ENCODE results near the gene STUM.

Gene STUM

DNA sequence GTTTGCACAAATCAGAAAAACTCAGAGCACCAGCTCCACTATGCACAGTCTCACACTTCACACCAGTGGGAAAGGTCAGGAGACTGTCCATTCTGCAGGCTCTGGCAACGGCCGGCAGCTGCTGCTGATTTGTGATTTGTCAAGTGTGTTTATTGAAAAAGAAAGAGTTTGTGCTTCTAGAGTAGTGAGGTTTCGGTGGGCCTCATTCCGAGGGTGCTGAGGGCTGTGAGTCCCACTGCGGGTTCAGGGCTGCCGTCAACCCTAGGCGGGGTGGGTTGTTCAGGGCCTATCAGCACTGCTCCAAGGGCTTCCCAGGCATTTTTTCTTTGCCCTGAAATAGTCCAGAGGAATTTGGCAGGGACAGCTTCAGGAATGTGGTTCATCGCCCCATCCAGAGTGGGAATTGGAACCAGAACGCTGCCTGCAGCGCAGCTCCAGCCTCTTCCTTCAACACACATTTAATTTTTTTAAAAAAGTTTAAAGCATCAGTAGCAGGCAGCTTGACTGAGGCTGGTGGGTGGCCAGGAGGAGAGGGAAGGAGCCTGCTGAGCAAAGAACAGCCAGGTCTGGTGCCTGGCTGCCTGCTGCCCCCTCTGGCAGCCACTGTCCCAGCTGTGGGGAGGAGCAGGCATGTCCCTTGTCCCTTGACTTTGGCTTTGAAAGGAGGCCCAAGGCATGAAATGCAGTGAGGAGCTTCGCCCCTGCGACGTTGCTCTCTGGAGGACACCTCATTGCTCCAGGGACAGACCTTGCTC, 19.7 kb downstream of the STUM start:
- Histone ChIP-seq H4K20me1 (no peaks in the 10 kb centered on the region), H3K4me2 (no peak overlapping the region), H3K4me3 (no peak overlapping the region), H3K9ac (no peak overlapping the region), H3K36me3 (no peaks in the 10 kb centered on the region), H3K27ac (no peak overlapping the region), H3K27me3 (no peaks in the 10 kb centered on the region), H3K4me1 (peaks cover 21% of the 10 kb centered on the region), H3K9me3 (no peaks in the 10 kb centered on the region)
- no peak for TF ChIP-seq Cebpa-rat (IDR thresholded peaks at IDR 0.05)

DNA sequence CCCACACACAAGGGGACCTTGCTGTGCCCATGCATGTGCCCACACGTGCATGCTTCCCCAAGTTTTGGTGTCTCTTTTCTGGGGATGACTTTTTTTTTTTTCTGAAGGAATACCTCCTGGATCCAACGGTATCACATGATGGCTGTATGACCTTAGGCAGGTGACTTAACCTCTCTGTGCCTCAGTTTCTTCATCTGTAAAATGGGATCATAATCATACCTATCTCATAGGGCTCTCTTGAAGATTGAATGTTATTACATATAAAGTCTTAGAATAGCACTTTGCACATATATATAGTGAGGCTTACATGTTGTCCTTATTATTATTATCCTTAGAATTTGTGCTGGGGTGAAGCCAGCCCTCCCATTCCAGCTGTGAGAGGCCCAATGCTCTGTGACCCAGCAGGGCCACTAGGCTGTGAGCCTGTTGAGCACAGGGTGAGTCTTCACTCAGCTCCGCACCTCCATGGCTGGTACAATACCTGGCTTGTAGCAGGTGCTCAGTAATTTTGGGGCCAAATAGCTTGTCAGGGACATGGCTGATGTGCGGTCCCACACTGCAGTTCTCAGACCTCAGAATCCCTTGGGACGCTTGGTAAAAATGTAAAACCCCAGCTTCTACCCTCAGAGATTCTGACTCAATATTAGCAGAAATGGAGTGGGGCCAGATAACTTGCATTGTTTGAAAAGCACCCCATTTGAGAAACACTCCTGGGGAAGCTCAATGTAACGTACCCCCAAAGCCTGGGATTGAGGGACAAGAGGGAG, 20.6 kb downstream of the STUM start:
- H3K4me2 ChIP-seq: peak overlapping the region; percentile 67
- H4K20me1 ChIP-seq: no peaks in the 10 kb centered on the region
- no peak for TF ChIP-seq Cebpa-rat (IDR thresholded peaks at IDR 0.05)
- no peaks in the 10 kb centered on the region for H3K36me3 ChIP-seq
- H3K9me3 ChIP-seq: no peaks in the 10 kb centered on the region
- no peaks in the 10 kb centered on the region for H3K27me3 ChIP-seq
- H3K4me3 ChIP-seq: no peak overlapping the region
- no peak overlapping the region for H3K27ac ChIP-seq
- peaks cover 21% of the 10 kb centered on the region for H3K4me1 ChIP-seq
- no peak overlapping the region for H3K9ac ChIP-seq

DNA sequence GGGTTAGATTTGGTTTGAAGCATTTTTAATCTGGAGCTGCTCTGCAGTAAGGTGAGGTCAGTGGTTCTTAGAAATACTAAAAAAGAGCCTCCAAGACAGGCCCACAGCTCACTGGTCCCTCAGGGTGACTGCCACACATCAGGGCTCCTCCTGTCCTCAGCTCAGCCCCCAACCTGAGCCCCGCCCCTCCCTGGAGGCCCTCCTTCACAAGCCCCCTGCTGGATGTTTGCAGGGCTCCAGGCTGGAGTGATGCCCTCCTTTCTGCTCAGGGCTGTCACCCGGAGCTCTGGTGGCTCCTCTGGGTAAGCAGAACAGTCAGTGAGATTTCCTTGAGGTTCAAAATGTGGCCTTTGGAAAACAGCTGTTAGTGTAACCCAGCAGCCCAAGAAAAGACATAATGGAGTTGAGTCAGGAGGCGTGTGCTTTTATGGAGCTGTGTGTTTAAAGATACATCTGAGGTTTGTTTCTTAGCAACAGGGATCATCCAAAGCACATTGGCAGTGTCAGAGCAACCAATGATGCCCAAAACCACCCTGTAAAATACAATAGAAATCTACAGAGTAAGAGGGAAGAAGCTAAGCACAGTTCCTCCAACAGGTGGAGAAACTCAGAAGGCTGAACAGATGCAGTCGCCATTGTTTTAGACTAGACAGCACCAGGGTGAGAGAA, 21.4 kb downstream of the STUM start:
- H3K4me2 ChIP-seq: peak overlapping the region; percentile 67
- H3K27me3 ChIP-seq: no peaks in the 10 kb centered on the region
- no peaks in the 10 kb centered on the region for H3K36me3 ChIP-seq
- H3K27ac ChIP-seq: no peak overlapping the region
- TF ChIP-seq Cebpa-rat (IDR thresholded peaks at IDR 0.05): no peak
- no peaks in the 10 kb centered on the region for H4K20me1 ChIP-seq
- peaks cover 28% of the 10 kb centered on the region for H3K4me1 ChIP-seq
- H3K9me3 ChIP-seq: no peaks in the 10 kb centered on the region
- H3K9ac ChIP-seq: no peak overlapping the region
- no peak overlapping the region for H3K4me3 ChIP-seq

DNA sequence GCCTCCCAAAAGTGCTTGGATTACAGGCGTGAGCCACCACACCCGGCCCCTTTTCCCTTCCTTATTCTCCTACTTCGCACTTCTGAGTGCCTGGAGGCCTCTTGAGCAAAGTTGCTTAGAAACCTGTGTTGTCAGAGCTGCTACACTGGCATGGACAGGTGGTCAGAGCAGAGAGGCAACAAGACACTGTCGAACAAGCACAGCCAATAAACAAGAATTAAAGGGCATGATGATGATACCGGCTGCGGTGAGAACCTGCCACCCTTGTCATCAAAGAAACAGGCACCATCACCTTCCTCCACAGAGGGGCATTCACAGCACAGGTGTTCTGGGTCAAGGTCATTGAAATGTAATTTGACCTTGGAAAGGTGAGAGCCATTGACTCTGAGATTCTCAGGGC, 23.3 kb downstream of the STUM start:
- Histone ChIP-seq H3K4me1 (peaks cover 45% of the 10 kb centered on the region), H3K4me3 (no peak overlapping the region), H3K9me3 (no peaks in the 10 kb centered on the region), H3K9ac (no peak overlapping the region), H3K36me3 (no peaks in the 10 kb centered on the region), H3K27me3 (no peaks in the 10 kb centered on the region), H3K4me2 (no peak overlapping the region), H3K27ac (no peak overlapping the region), H4K20me1 (no peaks in the 10 kb centered on the region)
- no peak for TF ChIP-seq Cebpa-rat (IDR thresholded peaks at IDR 0.05)

DNA sequence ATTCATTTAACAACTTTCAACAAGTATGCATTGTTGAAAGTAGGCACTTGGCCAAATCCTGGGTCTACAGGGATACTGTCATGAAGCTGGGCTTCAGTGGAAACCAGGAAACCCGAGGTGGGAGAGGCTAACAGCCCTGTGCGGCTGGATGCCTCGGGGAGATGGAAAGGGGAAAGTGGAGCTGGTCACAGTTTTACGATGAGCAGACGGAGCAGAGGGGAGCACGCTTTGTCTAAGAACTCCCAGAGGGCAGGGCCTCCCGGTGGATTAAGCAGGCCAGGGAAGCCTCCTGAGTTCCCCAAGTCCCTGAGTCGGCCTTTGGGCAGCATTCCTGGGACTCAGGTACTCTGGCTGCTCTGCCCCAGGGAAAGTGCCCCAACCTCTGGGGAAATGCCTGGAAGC, 23.8 kb downstream of the STUM start:
- no peak for TF ChIP-seq Cebpa-rat (IDR thresholded peaks at IDR 0.05)
- no peak overlapping the region for H3K27ac ChIP-seq
- H3K9me3 ChIP-seq: no peaks in the 10 kb centered on the region
- H4K20me1 ChIP-seq: no peaks in the 10 kb centered on the region
- H3K27me3 ChIP-seq: no peaks in the 10 kb centered on the region
- no peak overlapping the region for H3K4me2 ChIP-seq
- H3K36me3 ChIP-seq: no peaks in the 10 kb centered on the region
- peaks cover 45% of the 10 kb centered on the region for H3K4me1 ChIP-seq
- H3K9ac ChIP-seq: no peak overlapping the region
- H3K4me3 ChIP-seq: no peak overlapping the region

DNA sequence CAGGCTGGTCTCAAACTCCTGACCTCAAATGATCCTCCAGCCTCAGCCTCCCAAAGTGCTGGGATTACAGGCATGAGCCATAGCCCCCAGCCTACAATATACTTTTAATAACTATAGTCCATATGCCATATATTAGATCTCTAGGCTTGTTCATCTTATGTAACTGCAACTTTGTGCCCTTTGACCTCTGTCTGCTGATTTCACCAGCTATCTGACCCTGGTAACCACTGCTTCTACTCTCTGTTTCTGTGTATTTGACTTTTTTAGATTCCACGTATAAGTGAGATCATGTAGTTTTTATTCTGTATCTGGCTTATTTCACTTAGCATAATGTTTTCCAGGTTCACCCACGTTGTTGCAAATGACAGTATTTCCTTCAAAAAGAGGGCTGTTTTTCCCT, 25.5 kb downstream of the STUM start:
- Histone ChIP-seq H3K36me3 (no peaks in the 10 kb centered on the region), H3K27me3 (no peaks in the 10 kb centered on the region), H4K20me1 (no peaks in the 10 kb centered on the region), H3K9me3 (no peaks in the 10 kb centered on the region), H3K9ac (no peak overlapping the region), H3K27ac (no peak overlapping the region), H3K4me3 (no peak overlapping the region), H3K4me2 (no peak overlapping the region), H3K4me1 (peaks cover 40% of the 10 kb centered on the region)
- no peak for TF ChIP-seq Cebpa-rat (IDR thresholded peaks at IDR 0.05)

DNA sequence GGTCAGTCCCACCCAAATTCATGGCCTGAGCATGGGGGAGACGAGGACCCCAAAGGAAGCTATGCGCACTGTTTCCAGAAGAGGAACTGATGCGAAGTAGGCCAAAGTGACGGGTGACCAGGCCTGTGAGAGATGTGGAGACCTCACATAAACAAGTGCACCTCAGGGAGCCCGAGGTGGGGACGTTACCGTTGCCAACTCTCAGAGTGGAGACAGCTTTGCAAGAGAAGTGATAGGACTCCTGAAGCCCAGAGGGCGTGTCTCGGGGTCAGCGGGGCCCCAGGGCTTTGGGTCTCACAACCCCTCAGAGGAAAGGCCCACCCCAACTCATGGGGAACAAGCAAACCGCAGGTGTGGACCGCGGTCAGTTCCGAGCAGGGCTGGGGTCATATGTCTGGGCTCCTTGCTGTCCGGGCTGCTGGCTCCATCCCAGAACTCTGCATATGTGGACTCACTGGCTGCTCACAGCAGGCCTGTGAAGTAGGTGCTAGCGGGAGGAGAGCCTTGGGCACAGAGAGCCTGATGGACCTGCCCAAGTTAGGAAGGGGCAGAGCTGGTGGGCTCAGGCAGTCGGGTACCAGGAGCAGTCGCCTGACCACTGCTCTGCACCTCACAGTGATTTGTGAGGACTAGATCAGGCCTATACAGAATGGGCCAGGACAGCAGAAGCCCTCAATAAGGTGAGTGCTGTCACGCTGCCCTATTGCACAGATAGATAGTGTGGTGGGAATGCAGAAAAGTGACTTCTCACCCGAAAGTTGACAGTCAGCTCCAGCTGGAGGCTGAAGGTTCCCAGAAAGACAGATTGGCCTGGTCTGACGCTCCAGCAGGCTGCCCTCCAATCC, 26.2 kb downstream of the STUM start:
- H3K4me2 ChIP-seq: peak overlapping the region; percentile 69
- no peaks in the 10 kb centered on the region for H3K36me3 ChIP-seq
- peak overlapping the region; percentile 18 for H3K27ac ChIP-seq
- no peak overlapping the region for H3K9ac ChIP-seq
- no peaks in the 10 kb centered on the region for H3K9me3 ChIP-seq
- no peaks in the 10 kb centered on the region for H4K20me1 ChIP-seq
- H3K27me3 ChIP-seq: no peaks in the 10 kb centered on the region
- no peak for TF ChIP-seq Cebpa-rat (IDR thresholded peaks at IDR 0.05)
- no peak overlapping the region for H3K4me3 ChIP-seq
- peaks cover 32% of the 10 kb centered on the region for H3K4me1 ChIP-seq

DNA sequence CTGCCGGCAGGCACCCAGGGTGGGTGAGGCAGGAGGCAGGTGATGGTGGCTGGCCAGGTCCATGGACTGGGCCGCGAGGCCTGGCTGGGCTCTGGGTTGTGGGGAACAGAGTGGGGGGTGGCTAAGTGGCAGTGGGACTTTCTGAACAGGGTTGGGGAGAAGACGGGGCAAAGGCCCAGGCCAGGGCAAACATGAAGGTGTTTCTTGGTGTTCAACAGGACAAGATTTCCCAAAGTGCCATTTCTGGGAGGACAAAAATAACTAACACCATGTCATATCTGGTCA, 26.8 kb downstream of the STUM start:
- Histone ChIP-seq H3K9ac (no peak overlapping the region), H3K4me3 (no peak overlapping the region), H3K4me1 (peaks cover 27% of the 10 kb centered on the region), H3K9me3 (no peaks in the 10 kb centered on the region), H3K36me3 (no peaks in the 10 kb centered on the region), H3K27ac (peak overlapping the region; percentile 18), H4K20me1 (no peaks in the 10 kb centered on the region), H3K27me3 (no peaks in the 10 kb centered on the region), H3K4me2 (peak overlapping the region; percentile 69)
- TF ChIP-seq Cebpa-rat (IDR thresholded peaks at IDR 0.05): no peak

DNA sequence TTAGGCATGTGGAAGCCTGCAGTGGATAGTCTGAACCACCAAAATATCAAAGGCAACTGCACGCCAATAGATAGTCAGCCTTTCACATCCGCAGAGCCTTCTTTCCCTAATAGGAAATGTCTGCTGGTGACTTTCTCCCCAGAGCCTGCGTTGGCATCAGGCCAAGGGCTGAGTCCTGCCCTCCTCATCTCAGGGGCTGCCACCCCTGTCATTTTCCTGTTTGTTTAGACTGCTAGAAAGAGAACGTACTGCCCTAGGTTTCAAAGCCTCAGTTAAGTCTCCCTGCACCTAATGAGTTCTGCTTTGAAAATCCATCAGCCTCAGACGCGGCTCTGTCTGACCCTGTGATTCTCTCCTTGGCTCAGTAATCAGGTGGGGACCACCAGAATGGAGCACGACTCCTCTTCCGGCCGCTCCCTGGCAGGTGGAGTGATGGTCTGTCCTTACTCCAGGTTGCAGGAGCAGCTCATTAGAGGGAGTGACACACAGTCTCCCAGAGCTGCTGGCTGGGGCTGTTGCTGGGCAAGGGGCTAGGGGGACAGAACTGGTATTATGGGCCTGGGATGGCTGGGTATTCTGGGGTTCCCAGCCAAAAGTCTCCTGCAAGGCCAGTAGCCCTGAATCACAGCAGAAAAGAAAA, 27.3 kb downstream of the STUM start:
- peaks cover 24% of the 10 kb centered on the region for H3K4me1 ChIP-seq
- H3K9ac ChIP-seq: no peak overlapping the region
- no peaks in the 10 kb centered on the region for H3K36me3 ChIP-seq
- TF ChIP-seq Cebpa-rat (IDR thresholded peaks at IDR 0.05): no peak
- no peak overlapping the region for H3K4me3 ChIP-seq
- no peaks in the 10 kb centered on the region for H3K27me3 ChIP-seq
- no peaks in the 10 kb centered on the region for H4K20me1 ChIP-seq
- H3K9me3 ChIP-seq: no peaks in the 10 kb centered on the region
- peak overlapping the region; percentile 69 for H3K4me2 ChIP-seq
- peak overlapping the region; percentile 18; the same call in 1 of the 2 replicates for H3K27ac ChIP-seq

All from BLaER1 (cell line).